M059J (cell line): Measurements from ENCODE around the gene SPRED3. TPM values are rescaled to one million over a fixed set of nuclear protein-coding genes. Genes with fewer than 3 reads are reported as not detected.

ENCODE experiments used
- DNase-seq: peaks from one replicate; pipeline ENCODE4 v3.0.0-alpha.2; 2012; ENCODE audit warnings: low read depth
- total RNA-seq: library from RNA; depleted of rRNA; stranded (reverse); fragments of >200 nt; shearing (Covaris generic); gene quantifications from 2 replicates; pipeline ENCODE4 v1.2.3, GENCODE V29; 2014; rRNA removed

The SPRED3 gene
- total RNA-seq, 1 experiment from 2014 or later: 3.5 TPM

DNA sequence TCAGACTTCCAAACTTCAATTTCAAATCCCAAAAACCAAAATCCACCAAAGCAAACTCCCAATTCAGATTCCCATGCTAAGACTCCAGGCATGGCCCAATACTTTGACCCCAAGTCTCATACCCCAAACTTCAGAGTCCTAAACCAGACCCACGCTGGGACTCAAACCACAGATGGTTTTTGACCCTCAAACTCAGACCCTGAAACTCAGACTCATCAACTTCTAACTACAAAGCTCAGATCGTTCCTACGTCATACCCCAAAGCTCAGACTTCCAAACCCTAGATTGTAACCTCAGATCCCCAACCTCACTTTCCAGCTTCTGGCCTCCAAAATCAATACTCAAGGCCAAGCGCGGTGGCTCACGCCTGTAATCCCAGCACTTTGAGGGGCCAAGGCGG is 56.9 kb downstream of the SPRED3 start:
- DNase-seq: no peak

GRCh38 chr19:38448225-38448624 is 59.7 kb downstream of the SPRED3 start:
- DNase-seq: no peak

Other genes starting within 250 kb of the SPRED3 start
- 8.3 and 18.3 TPM in 2 replicates for gene DPF1, start 164.5 kb upstream of the SPRED3 start, total RNA-seq
- gene PPP1R14A, start 132.3 kb upstream of the SPRED3 start, total RNA-seq: not detected in 2 replicates
- gene SPINT2, start 124.1 kb upstream of the SPRED3 start, total RNA-seq: 8.5 and 8.9 TPM in 2 replicates
- not detected in 2 replicates for gene C19orf33, start 84.4 kb upstream of the SPRED3 start, total RNA-seq
- 88.9 and 114 TPM in 2 replicates for gene YIF1B, start 72.8 kb upstream of the SPRED3 start, total RNA-seq
- gene KCNK6, start 68.9 kb upstream of the SPRED3 start, total RNA-seq: 0.91 and 2.3 TPM in 2 replicates
- gene CATSPERG, start 52.9 kb upstream of the SPRED3 start, total RNA-seq: 0.15 TPM in 1 of 2 replicates, not detected in the other
- gene PSMD8, start 14.1 kb upstream of the SPRED3 start, total RNA-seq: 342 and 489 TPM in 2 replicates
- gene GGN, start 663 bp upstream of the SPRED3 start, total RNA-seq: 0.64 TPM in 1 of 2 replicates, not detected in the other
- 7.6 and 10.5 TPM in 2 replicates for gene FAM98C, start 14.4 kb downstream of the SPRED3 start, total RNA-seq
- not detected in 2 replicates for gene RASGRP4, start 37.5 kb downstream of the SPRED3 start, total RNA-seq
- gene RYR1, start 45.0 kb downstream of the SPRED3 start, total RNA-seq: not detected in 2 replicates
- 0.22 TPM in 1 of 2 replicates, not detected in the other for gene MAP4K1, start 229.3 kb downstream of the SPRED3 start, total RNA-seq
- gene EIF3K, start 230.5 kb downstream of the SPRED3 start, total RNA-seq: 615 and 648 TPM in 2 replicates